HEK293T (cell line): Measurements from ENCODE around the gene LRRC73.

Experiments
- BHLHE40 ChIP-seq: fragments of 450-650 bp; IDR thresholded peaks from 2 replicates; pipeline ENCODE4 v1.6.1; 2016; ENCODE audit warnings: mild to moderate bottlenecking, moderate library complexity, borderline replicate concordance
- CTBP1 ChIP-seq: fragments of 450-650 bp; IDR thresholded peaks from 2 replicates; pipeline ENCODE4 v1.6.1; 2016; ENCODE audit warnings: borderline replicate concordance
- L3MBTL2 ChIP-seq: fragments of 450-650 bp; conservative IDR thresholded peaks from 2 replicates; pipeline ENCODE4 v1.6.1; 2016; ENCODE audit warnings: mild to moderate bottlenecking
- LEF1 ChIP-seq: fragments of 450-650 bp; IDR thresholded peaks from 2 replicates; pipeline ENCODE4 v1.6.1; 2017; ENCODE audit warnings: mild to moderate bottlenecking, borderline replicate concordance
- SP1 ChIP-seq: fragments of 450-650 bp; IDR thresholded peaks from 2 replicates; pipeline ENCODE4 v1.6.1; 2017
- SUZ12 ChIP-seq: fragments of 450-650 bp; IDR thresholded peaks from 2 replicates; pipeline ENCODE4 v1.6.1; 2016; ENCODE audit warnings: mild to moderate bottlenecking

DNA sequence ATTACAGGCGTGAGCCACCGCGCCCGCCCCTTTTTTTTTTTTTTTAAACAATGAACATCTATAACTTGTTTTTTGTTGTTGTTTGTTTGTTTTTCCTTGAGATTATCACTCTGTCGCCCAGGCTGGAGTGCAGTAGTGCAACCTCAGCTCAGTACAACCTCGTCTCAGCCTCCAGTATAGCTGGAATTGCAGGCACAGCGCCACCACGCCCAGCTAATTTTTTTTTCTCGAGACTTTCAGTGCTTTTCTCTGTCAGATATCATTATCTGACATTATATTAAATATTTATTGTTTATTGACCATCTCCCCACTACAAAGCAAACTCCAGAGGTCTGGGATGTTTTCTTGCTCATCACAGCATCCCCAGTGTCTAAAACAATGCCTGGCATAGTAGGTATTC lies 52.5 kb downstream of the LRRC73 start:
- no peak for TF ChIP-seq SP1
- no peak for TF ChIP-seq BHLHE40
- TF ChIP-seq L3MBTL2, result no peak
- no peak for TF ChIP-seq LEF1
- no peak for TF ChIP-seq CTBP1
- no peak for TF ChIP-seq SUZ12
